A549 (cell line): ENCODE data around the gene USP3. TPM values are rescaled to one million over a fixed set of nuclear protein-coding genes. Genes with fewer than 3 reads are reported as not detected.

Source experiments
- ATAC-seq, 2 experiments: fragments of 200-7000 bp in 1 of 2; fragments of >200 bp in 1 of 2; cut with Nextera tagmentation in 1 of 2; cut with Tn5 transposase in 1 of 2; 3 replicates each; pipeline versions ENCODE4 v1.8.0 to v1.9.1; 2018 to 2020; ENCODE audit warnings: mild to moderate bottlenecking in 1 of 2, moderate library complexity in 1 of 2
- CTCF ChIA-PET: fragments of 300-600 bp; sonication (Branson Sonifier 250); formaldehyde crosslinking; extraction: SDS; loops from one replicate; lab custom pipeline; 2021; ENCODE audit warnings: antibody characterized with exemption, inconsistent platforms; lab: Yijun Ruan, JAX
- POLR2A ChIA-PET: fragments of 350-600 bp; formaldehyde crosslinking; extraction: SDS; loops from one replicate; lab custom pipeline; 2021; ENCODE audit warnings: antibody characterized with exemption, inconsistent platforms; lab: Yijun Ruan, JAX
- DNase-seq, 2 experiments: peaks; one replicate each; pipeline versions ENCODE4 v3.0.0 to v3.0.0-alpha.2; 2011 to 2016; ENCODE audit warnings: low read depth in 1 of 2, low spot score in 1 of 2
- FAIRE-seq: peaks from 2 replicates; lab custom pipeline; 2011; peaks lifted over from hg19 to GRCh38; lab: Jason Lieb, UNC
- H3K27ac ChIP-seq, 2 experiments: fragments of >200 bp; sonication (Bioruptor Twin); formaldehyde crosslinking; 3 replicates each; pipeline ENCODE4 v1.5.1; 2016 to 2017
- H3K4me1 ChIP-seq: fragments of >200 bp; sonication (Bioruptor Twin); formaldehyde crosslinking; 3 replicates; pipeline ENCODE4 v1.6.1; 2016
- H3K4me2 ChIP-seq: fragments of >200 bp; sonication (Bioruptor Twin); formaldehyde crosslinking; 3 replicates; pipeline ENCODE4 v1.6.1; 2016
- H3K4me3 ChIP-seq: fragments of >200 bp; sonication (Bioruptor Twin); formaldehyde crosslinking; 3 replicates; pipeline ENCODE4 v1.5.1; 2016
- H3K9me3 ChIP-seq: fragments of >200 bp; sonication (Bioruptor Twin); formaldehyde crosslinking; 3 replicates; pipeline ENCODE4 v1.6.1; 2016
- CBX8 ChIP-seq: fragments of 200-600 bp; sonication (generic); IDR thresholded peaks from 2 replicates; pipeline ENCODE4 v1.6.1; 2016
- HOXA7 ChIP-seq: fragments of 250-450 bp; sonication (Bioruptor Pico); IDR thresholded peaks from 2 replicates; pipeline ENCODE4 v1.5.0; 2020; ENCODE audit warnings: mild to moderate bottlenecking, moderate library complexity
- JUNB ChIP-seq: fragments of >200 bp; sonication (Bioruptor Twin); formaldehyde crosslinking; IDR thresholded peaks from 2 replicates; pipeline ENCODE4 v1.6.1; 2016
- KDM5A ChIP-seq: fragments of 200-600 bp; sonication (generic); IDR thresholded peaks from 2 replicates; pipeline ENCODE4 v1.6.1; 2016; ENCODE audit warnings: antibody characterized with exemption, mild to moderate bottlenecking
- MYC ChIP-seq: IDR thresholded peaks from 2 replicates; pipeline ENCODE4 v1.6.1; 2012; ENCODE audit warnings: mild to moderate bottlenecking, inconsistent platforms, low read length, improper control_type of control experiment, borderline replicate concordance
- NFE2L2 ChIP-seq: fragments of 150-350 bp; conservative IDR thresholded peaks from 2 replicates; pipeline ENCODE4 v1.6.1; 2014; ENCODE audit warnings: low read length
- RAD21 ChIP-seq, 2 experiments: fragments of >200 bp in 1 of 2; sonication (Bioruptor Twin) in 1 of 2; formaldehyde crosslinking in 1 of 2; IDR thresholded peaks in 1 of 2; conservative IDR thresholded peaks in 1 of 2; 2 replicates in 1 of 2; 3 replicates in 1 of 2; pipeline ENCODE4 v1.6.1; 2012 to 2018; ENCODE audit warnings: inconsistent platforms in 1 of 2
- SMC3 ChIP-seq: fragments of >200 bp; sonication (Bioruptor Twin); formaldehyde crosslinking; IDR thresholded peaks from 3 replicates; pipeline ENCODE4 v1.6.1; 2018; ENCODE audit warnings: inconsistent platforms
- TFCP2L1 ChIP-seq: fragments of 250-450 bp; sonication (Bioruptor Pico); IDR thresholded peaks from 2 replicates; pipeline ENCODE4 v1.5.0; 2021; ENCODE audit warnings: mild to moderate bottlenecking
- TP53 ChIP-seq: fragments of 250-450 bp; sonication (Bioruptor Pico); IDR thresholded peaks from 2 replicates; pipeline ENCODE4 v1.5.0; 2021; ENCODE audit warnings: mild to moderate bottlenecking, moderate library complexity
- ZNF302 ChIP-seq: fragments of 250-450 bp; sonication (Bioruptor Pico); IDR thresholded peaks from 2 replicates; pipeline ENCODE4 v1.9.0; 2021; ENCODE audit warnings: inconsistent platforms, mild to moderate bottlenecking, moderate library complexity
- WGBS: methylation state at CpG from one replicate; pipeline ENCODE4 v1.1.6; 2017; ENCODE audit errors: missing lambda C conversion rate; 5-methylcytosine and 5-hydroxymethylcytosine counted together
- polyA plus RNA-seq, 4 experiments: library from polyadenylated mRNA; depleted of rRNA in 3 of 4; stranded (reverse); fragments of >200 nt; fragmentation: RNase III in 1 of 4; extraction: RNeasy Plus Mini Kit Qiagen cat#74134 plus additional on column Dnase treatment in 1 of 4; gene quantifications; 2 replicates in 3 of 4; 3 replicates in 1 of 4; pipeline ENCODE4 v1.2.3, GENCODE V29; 2011 to 2017
- TF ChIP-seq, protein P1 (sequence below): fragments of 250-450 bp; sonication (Bioruptor Pico); IDR thresholded peaks from 2 replicates; pipeline ENCODE4 v1.5.0; 2021; ENCODE audit warnings: mild to moderate bottlenecking, moderate library complexity, borderline replicate concordance
- TF ChIP-seq, protein P2 (sequence below): fragments of >200 bp; sonication (Bioruptor Twin); formaldehyde crosslinking; IDR thresholded peaks from 3 replicates; pipeline ENCODE4 v1.5.1; 2016

Gene USP3
- polyA plus RNA-seq, 2 of the 4 experiments (the other 2 are of a cell fraction) = 41.8 to 99.1 TPM

DNA sequence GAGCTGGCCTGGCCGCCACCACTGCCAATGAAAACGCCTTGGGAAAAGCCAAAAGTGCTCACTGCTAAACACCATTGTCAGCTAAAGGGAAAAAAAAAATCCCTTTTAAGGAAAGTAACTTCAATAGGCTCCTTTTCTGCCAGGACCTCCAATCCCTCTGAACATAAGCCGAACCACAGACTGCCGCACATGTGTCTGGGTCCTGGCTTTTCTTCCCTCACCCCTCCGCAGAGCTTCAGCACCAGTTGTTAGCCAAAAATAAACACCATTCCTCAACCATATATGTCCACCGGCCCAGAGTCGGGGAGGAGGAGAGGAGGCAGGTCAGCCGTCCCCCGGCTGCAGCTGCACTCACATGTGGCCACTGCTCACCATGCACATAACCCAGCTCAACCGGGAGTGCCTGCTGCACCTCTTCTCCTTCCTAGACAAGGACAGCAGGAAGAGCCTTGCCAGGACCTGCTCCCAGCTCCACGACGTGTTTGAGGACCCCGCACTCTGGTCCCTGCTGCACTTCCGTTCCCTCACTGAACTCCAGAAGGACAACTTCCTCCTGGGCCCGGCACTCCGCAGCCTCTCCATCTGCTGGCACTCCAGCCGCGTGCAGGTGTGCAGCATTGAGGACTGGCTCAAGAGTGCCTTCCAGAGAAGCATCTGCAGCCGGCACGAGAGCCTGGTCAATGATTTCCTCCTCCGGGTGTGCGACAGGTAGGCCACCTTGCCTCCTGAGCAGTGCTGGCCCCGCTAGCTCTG is 92.8 kb downstream of the USP3 start, which contains the start of gene FBXL22:
Gene FBXL22, plus strand, starts transcription at position 350 of the 753 bp plus-strand sequence. Its CDS starts 6 bp downstream, at position 356.
- DNase-seq (no peak), ATAC-seq (no peak), FAIRE-seq (no peak)
- Histone ChIP-seq H3K9me3 (no peaks in the 10 kb centered on the region), H3K4me2 (no peak within 1 kb of the TSS), H3K4me1 (peaks cover 20% of the 10 kb centered on the region; the same call in 2 of the 3 replicates), H3K27ac (no peak within 1 kb of the TSS), H3K4me3 (no peak within 1 kb of the TSS)
- TF ChIP-seq, protein P1, sequence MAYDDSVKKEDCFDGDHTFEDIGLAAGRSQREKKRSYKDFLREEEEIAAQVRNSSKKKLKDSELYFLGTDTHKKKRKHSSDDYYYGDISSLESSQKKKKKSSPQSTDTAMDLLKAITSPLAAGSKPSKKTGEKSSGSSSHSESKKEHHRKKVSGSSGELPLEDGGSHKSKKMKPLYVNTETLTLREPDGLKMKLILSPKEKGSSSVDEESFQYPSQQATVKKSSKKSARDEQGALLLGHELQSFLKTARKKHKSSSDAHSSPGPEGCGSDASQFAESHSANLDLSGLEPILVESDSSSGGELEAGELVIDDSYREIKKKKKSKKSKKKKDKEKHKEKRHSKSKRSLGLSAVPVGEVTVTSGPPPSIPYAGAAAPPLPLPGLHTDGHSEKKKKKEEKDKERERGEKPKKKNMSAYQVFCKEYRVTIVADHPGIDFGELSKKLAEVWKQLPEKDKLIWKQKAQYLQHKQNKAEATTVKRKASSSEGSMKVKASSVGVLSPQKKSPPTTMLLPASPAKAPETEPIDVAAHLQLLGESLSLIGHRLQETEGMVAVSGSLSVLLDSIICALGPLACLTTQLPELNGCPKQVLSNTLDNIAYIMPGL (CRISPR knock-in tag) = no peak
- TF ChIP-seq, all 56 proteins: peak for 0
- ChIA-PET CTCF (interaction anchor here (0.8 to 10.7 kb wide), 10 partner anchors 11 to 471 kb away, joined by 3 to 185 read pairs (median 6); partner anchors contain the start of gene USP3), POLR2A (interaction anchor here (1.4 kb wide), 1 partner anchor 96 kb away, joined by 3 read pairs; no protein-coding TSS in a partner anchor)
- WGBS = 90% methylated on average over 22 of the region's 23 CpGs

GRCh38 chr15:63597821-63598220 is 93.4 kb downstream of the USP3 start:
- ATAC-seq (no peak), DNase-seq (no peak), FAIRE-seq (no peak)
- ChIA-PET POLR2A (no interaction called here), CTCF (interaction anchor here (1.1 to 10.7 kb wide), 13 partner anchors 8 to 470 kb away, joined by 3 to 185 read pairs (median 11); partner anchors contain the start of genes DAPK2 and USP3)
- no peak for TF ChIP-seq ZNF302
- no peak for TF ChIP-seq NFE2L2
- TF ChIP-seq JUNB = no peak
- TF ChIP-seq KDM5A = no peak
- H3K9me3 ChIP-seq = no peaks in the 10 kb centered on the region
- WGBS = 90% methylated on average over 6 of the region's 6 CpGs
- no peak overlapping the region for H3K4me3 ChIP-seq
- peaks cover 20% of the 10 kb centered on the region; the same call in 2 of the 3 replicates for H3K4me1 ChIP-seq
- no peak overlapping the region for H3K4me2 ChIP-seq
- no peak overlapping the region for H3K27ac ChIP-seq

- CTCF ChIA-PET = interaction anchor here (0.6 to 10.7 kb wide), 42 partner anchors 9 to 469 kb away, joined by 3 to 185 read pairs (median 6); partner anchors contain the start of genes DAPK2 and USP3
- H3K4me2 ChIP-seq = peak overlapping the region; percentile 88
- TF ChIP-seq HOXA7 (CRISPR knock-in tag) (no peak), RAD21 (conservative IDR thresholded peaks at IDR 0.05 in 1 of 2, IDR thresholded peaks at IDR 0.05 in 1 of 2) (no peak), CBX8 (no peak), MYC (no peak), TP53 (CRISPR knock-in tag) (no peak)
- TF ChIP-seq, all 56 proteins: peak for 0
- Histone ChIP-seq H3K4me1 (peaks cover 20% of the 10 kb centered on the region; the same call in 2 of the 3 replicates), H3K9me3 (no peaks in the 10 kb centered on the region), H3K4me3 (no peak overlapping the region), H3K27ac (peak overlapping the region; percentile 87 to 93; a peak in 5 of 6 replicates)
- POLR2A ChIA-PET = interaction anchor here (0.7 to 2.7 kb wide), 6 partner anchors 94 to 311 kb away, joined by 3 to 25 read pairs (median 4); partner anchors contain the start of gene USP3
- ATAC-seq = no peak
- no peak for FAIRE-seq
- WGBS = 85% methylated on average over 12 of the region's 12 CpGs
- DNase-seq = no peak
Measured at GRCh38 chr15:63598473-63599400, 94.3 kb downstream of the USP3 start.

DNA sequence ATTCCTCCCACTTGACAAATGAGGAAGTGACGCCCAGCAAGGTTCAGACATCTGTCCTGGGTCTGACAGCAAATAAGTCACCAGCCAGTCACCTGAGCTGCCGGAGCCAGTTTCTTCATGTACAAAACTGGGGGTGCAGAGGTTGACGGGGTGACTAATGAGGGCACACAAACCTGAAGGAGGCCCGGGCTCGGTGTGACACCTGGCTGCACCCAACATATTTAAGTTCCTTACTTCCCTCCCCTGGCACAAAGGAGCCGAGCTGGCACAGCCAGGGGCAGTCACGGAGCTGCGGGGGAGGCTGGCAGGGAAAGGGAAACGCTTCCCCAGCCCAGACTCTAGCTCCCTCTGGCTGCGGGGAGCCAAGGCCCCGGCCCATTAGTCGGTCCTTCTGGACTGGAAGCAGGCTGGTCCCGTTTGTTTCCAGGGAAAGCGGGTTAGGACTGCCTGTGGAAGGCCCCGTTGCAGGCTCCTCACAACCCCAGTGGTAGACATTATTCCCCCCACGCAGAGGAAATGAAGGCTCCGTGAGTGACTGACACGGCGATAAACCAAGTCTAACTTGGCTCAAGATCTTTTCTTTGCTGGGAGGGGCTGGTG is 95.1 kb downstream of the USP3 start:
- 0 out of 2 replicates have a peak, but pooled peaks have one; percentile 28 for TF ChIP-seq TFCP2L1 (CRISPR knock-in tag)
- TF ChIP-seq, protein P2, sequence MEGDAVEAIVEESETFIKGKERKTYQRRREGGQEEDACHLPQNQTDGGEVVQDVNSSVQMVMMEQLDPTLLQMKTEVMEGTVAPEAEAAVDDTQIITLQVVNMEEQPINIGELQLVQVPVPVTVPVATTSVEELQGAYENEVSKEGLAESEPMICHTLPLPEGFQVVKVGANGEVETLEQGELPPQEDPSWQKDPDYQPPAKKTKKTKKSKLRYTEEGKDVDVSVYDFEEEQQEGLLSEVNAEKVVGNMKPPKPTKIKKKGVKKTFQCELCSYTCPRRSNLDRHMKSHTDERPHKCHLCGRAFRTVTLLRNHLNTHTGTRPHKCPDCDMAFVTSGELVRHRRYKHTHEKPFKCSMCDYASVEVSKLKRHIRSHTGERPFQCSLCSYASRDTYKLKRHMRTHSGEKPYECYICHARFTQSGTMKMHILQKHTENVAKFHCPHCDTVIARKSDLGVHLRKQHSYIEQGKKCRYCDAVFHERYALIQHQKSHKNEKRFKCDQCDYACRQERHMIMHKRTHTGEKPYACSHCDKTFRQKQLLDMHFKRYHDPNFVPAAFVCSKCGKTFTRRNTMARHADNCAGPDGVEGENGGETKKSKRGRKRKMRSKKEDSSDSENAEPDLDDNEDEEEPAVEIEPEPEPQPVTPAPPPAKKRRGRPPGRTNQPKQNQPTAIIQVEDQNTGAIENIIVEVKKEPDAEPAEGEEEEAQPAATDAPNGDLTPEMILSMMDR = peak; percentile 71
- no peak for TF ChIP-seq CBX8
- TF ChIP-seq RAD21 (conservative IDR thresholded peaks at IDR 0.05 in 1 of 2, IDR thresholded peaks at IDR 0.05 in 1 of 2) = peak; percentile 84
- TF ChIP-seq, protein P1 (CRISPR knock-in tag) = no peak
- TF ChIP-seq ZNF302 = no peak
- peak; percentile 80 for TF ChIP-seq SMC3
- peak overlapping the region; percentile 88 for H3K4me2 ChIP-seq
- ATAC-seq (peak; percentile 39 to 61), FAIRE-seq (no peak), DNase-seq (peak; percentile 72 to 74)
- ChIA-PET CTCF (interaction anchor here (0.6 to 10.7 kb wide), 42 partner anchors 10 to 468 kb away, joined by 3 to 185 read pairs (median 6); partner anchors contain the start of genes DAPK2 and USP3), POLR2A (interaction anchor here (0.7 to 2.7 kb wide), 7 partner anchors 95 to 312 kb away, joined by 3 to 25 read pairs (median 4); partner anchors contain the start of gene USP3)
- peak overlapping the region; percentile 87 to 93 for H3K27ac ChIP-seq
- peaks cover 20% of the 10 kb centered on the region; the same call in 2 of the 3 replicates for H3K4me1 ChIP-seq
- no peaks in the 10 kb centered on the region for H3K9me3 ChIP-seq
- peak overlapping the region; percentile 83 for H3K4me3 ChIP-seq
- 24% methylated on average over 19 of the region's 19 CpGs for WGBS
